Loucy (cell line): Measurements from ENCODE around the gene NOTCH3.

ENCODE experiments used
- H2AFZ ChIP-seq: fragments of 200-600 bp; sonication (generic); 2 replicates; pipeline ENCODE4 v1.6.0; 2016; ENCODE audit warnings: antibody characterized with exemption, mild to moderate bottlenecking, low read length, moderate library complexity
- H3F3A ChIP-seq: fragments of 200-600 bp; 2 replicates; pipeline ENCODE4 v1.6.0; 2016; ENCODE audit warnings: antibody characterized with exemption, low read depth, mild to moderate bottlenecking
- H3K27me3 ChIP-seq: fragments of 200-600 bp; sonication (generic); 2 replicates; pipeline ENCODE4 v1.6.1; 2014; ENCODE audit warnings: low read length, mild to moderate bottlenecking; ENCODE audit not compliant: insufficient read depth, poor library complexity, severe bottlenecking
- H3K36me3 ChIP-seq: fragments of 200-600 bp; sonication (generic); 2 replicates; pipeline ENCODE4 v1.6.1; 2016; ENCODE audit warnings: low read length; ENCODE audit not compliant: insufficient read depth
- H3K4me1 ChIP-seq: fragments of 200-600 bp; sonication (generic); 2 replicates; pipeline ENCODE4 v1.5.1; 2014; ENCODE audit warnings: low read length, mild to moderate bottlenecking; ENCODE audit not compliant: insufficient read depth, poor library complexity, severe bottlenecking
- H3K4me2 ChIP-seq: fragments of 200-600 bp; sonication (generic); 2 replicates; pipeline ENCODE4 v1.6.0; 2014; ENCODE audit warnings: antibody characterized with exemption, low read length, low read depth, mild to moderate bottlenecking; ENCODE audit not compliant: poor library complexity, severe bottlenecking
- H3K4me3 ChIP-seq: fragments of 200-600 bp; sonication (generic); 2 replicates; pipeline ENCODE4 v1.5.1; 2014; ENCODE audit warnings: low read length, mild to moderate bottlenecking, mixed read lengths; ENCODE audit not compliant: poor library complexity, severe bottlenecking
- H3K79me2 ChIP-seq: fragments of 200-600 bp; sonication (generic); 2 replicates; pipeline ENCODE4 v1.6.1; 2014; ENCODE audit warnings: low read length; ENCODE audit not compliant: insufficient read depth
- H3K9ac ChIP-seq: fragments of 200-600 bp; sonication (generic); 2 replicates; pipeline ENCODE4 v1.6.0; 2014; ENCODE audit warnings: mild to moderate bottlenecking, low read depth, low read length, moderate library complexity; ENCODE audit not compliant: poor library complexity, severe bottlenecking
- H3K9me2 ChIP-seq: fragments of 200-600 bp; sonication (generic); replicated peaks from 2 replicates; pipeline ENCODE4 v1.6.1; 2016; ENCODE audit warnings: low read depth, low read length, mixed read lengths
- H3K9me3 ChIP-seq: fragments of 200-600 bp; sonication (generic); 2 replicates; pipeline ENCODE4 v1.6.1; 2014; ENCODE audit warnings: mild to moderate bottlenecking, antibody characterized with exemption, low read length, low read depth; ENCODE audit not compliant: insufficient read depth
- H4K20me1 ChIP-seq: fragments of 200-600 bp; sonication (generic); 2 replicates; pipeline ENCODE4 v1.6.0; 2014; ENCODE audit warnings: antibody characterized with exemption, low read length, mild to moderate bottlenecking; ENCODE audit not compliant: insufficient read depth, poor library complexity, severe bottlenecking
- EZH2phosphoT487 ChIP-seq: fragments of 200-600 bp; IDR thresholded peaks from 2 replicates; pipeline ENCODE4 v1.6.1; 2018; ENCODE audit warnings: antibody characterized with exemption, mild to moderate bottlenecking, moderate library complexity, borderline replicate concordance
- TF ChIP-seq, protein P1 (sequence below): fragments of 200-600 bp; sonication (generic); conservative IDR thresholded peaks from 2 replicates; pipeline ENCODE4 v1.5.1; 2014; ENCODE audit warnings: mild to moderate bottlenecking, antibody characterized with exemption, low read length

The NOTCH3 gene

DNA sequence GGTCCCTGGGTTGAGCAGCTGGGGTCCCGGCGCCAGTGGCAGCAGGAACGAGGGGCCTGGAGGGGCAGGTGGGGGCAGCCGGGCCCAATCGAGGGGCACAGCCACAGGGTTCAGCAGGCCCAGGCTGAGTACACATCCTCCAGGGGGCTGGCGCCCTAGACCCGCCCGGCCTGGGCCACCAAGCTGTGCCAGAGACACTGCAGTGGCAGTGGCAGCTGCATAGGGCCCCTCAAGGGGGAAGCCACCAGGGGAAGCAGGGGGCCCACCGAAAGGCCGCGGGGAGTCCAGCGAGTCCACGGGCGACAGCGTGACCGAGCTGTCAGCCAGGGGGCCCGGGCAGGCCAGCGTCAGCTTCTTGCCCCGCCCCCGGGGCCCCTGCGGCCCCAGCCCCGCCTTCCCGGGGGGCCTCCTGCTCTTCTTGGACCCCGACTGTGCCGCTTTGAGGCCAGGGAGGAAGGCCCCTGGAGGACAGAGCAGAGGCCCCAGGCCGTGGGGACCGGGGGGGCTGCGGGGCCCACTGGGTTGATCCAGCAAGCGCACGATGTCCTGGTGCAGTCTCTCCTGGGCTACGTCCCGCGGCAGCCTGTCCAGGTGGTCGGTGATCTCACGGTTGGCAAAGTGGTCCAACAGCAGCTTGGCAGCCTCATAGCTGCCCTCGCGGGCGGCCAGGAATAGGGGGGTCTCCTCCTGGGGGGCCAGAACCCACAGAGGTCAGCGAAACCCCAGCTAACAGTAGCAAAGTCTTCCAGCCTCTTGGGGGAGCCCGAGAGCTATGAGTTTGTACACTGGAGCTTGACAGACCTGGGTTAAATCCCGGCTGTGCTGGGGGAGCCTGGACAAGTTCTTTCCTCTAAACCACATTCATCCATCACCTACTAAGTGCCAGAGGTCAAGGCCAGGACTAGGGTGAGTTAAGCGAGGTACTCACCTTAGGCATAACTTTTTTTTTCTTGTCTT is 39.5 kb downstream of the NOTCH3 start:
- H3K4me2 ChIP-seq = no peak overlapping the region
- H3F3A ChIP-seq = no peaks in the 10 kb centered on the region
- H3K9me2 ChIP-seq = no peaks in the 10 kb centered on the region
- TF ChIP-seq, protein P1, sequence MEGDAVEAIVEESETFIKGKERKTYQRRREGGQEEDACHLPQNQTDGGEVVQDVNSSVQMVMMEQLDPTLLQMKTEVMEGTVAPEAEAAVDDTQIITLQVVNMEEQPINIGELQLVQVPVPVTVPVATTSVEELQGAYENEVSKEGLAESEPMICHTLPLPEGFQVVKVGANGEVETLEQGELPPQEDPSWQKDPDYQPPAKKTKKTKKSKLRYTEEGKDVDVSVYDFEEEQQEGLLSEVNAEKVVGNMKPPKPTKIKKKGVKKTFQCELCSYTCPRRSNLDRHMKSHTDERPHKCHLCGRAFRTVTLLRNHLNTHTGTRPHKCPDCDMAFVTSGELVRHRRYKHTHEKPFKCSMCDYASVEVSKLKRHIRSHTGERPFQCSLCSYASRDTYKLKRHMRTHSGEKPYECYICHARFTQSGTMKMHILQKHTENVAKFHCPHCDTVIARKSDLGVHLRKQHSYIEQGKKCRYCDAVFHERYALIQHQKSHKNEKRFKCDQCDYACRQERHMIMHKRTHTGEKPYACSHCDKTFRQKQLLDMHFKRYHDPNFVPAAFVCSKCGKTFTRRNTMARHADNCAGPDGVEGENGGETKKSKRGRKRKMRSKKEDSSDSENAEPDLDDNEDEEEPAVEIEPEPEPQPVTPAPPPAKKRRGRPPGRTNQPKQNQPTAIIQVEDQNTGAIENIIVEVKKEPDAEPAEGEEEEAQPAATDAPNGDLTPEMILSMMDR = peak; percentile 76
- TF ChIP-seq EZH2phosphoT487 = no peak
- no peaks in the 10 kb centered on the region for H3K36me3 ChIP-seq
- H3K27me3 ChIP-seq = no peaks in the 10 kb centered on the region
- no peak overlapping the region for H2AFZ ChIP-seq
- H4K20me1 ChIP-seq = no peaks in the 10 kb centered on the region
- H3K9ac ChIP-seq = no peak overlapping the region
- H3K4me1 ChIP-seq = no peaks in the 10 kb centered on the region
- no peaks in the 10 kb centered on the region for H3K79me2 ChIP-seq
- H3K4me3 ChIP-seq = no peak overlapping the region
- no peaks in the 10 kb centered on the region; the same call in 1 of the 2 replicates for H3K9me3 ChIP-seq

DNA sequence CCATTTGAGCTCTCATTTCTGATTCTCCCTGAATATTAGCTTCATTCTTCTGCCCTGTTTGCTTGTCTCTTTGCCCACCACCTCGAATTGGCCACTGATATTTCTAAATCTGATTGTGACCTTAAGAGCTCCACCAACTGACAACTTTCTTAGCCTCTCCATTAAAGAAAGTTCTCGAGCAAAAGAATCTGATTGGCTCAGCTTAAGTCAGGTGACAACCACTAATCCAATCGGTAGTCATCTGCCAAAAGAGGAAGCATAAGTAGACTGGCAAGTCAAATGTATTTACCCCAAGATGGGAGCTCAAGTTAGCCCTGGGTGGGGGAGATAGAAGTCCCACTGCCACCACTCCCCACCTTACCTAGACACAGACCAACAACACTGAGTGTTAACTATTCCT is 41.5 kb downstream of the NOTCH3 start:
- H3F3A ChIP-seq = no peaks in the 10 kb centered on the region
- H3K4me2 ChIP-seq = no peak overlapping the region
- H3K9me2 ChIP-seq = no peaks in the 10 kb centered on the region
- H3K9ac ChIP-seq = no peak overlapping the region
- H3K27me3 ChIP-seq = no peaks in the 10 kb centered on the region
- no peaks in the 10 kb centered on the region for H3K79me2 ChIP-seq
- no peak overlapping the region for H3K4me3 ChIP-seq
- TF ChIP-seq EZH2phosphoT487 = no peak
- TF ChIP-seq, protein P1 = no peak
- H3K9me3 ChIP-seq = no peaks in the 10 kb centered on the region
- no peaks in the 10 kb centered on the region for H3K4me1 ChIP-seq
- no peak overlapping the region for H2AFZ ChIP-seq
- H4K20me1 ChIP-seq = no peaks in the 10 kb centered on the region
- H3K36me3 ChIP-seq = no peaks in the 10 kb centered on the region

DNA sequence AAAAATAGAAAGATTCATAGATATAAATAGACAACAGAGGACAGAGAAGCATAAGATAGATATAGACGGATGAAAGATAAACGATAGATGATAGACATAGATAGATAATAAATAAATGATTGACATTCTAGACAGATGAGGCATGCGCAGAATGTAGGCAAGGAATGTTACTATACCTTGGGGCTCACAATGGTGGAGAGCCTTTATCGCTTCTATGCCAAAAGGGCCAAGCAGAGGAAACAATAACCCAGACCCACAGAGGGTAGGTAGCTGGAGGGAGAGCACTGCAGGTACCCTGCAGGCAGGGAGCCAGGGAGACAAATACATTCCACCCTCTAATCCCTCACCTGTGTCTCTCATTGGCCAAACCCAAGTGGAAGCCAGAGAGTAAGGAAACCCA is 44.4 kb downstream of the NOTCH3 start:
- no peaks in the 10 kb centered on the region for H3K27me3 ChIP-seq

More for the DNA sequence above, 44.4 kb downstream of the NOTCH3 start:
- Histone ChIP-seq H3K9me2 (no peaks in the 10 kb centered on the region), H3K36me3 (no peaks in the 10 kb centered on the region), H3K4me3 (no peak overlapping the region), H4K20me1 (no peaks in the 10 kb centered on the region), H3K4me2 (no peak overlapping the region), H3F3A (no peaks in the 10 kb centered on the region), H3K9ac (no peak overlapping the region), H3K9me3 (no peaks in the 10 kb centered on the region), H2AFZ (no peak overlapping the region), H3K79me2 (no peaks in the 10 kb centered on the region), H3K4me1 (no peaks in the 10 kb centered on the region)
- TF ChIP-seq, protein P1 = no peak
- no peak for TF ChIP-seq EZH2phosphoT487
